Measurements from ENCODE around the gene TNFRSF1A.

DNA sequence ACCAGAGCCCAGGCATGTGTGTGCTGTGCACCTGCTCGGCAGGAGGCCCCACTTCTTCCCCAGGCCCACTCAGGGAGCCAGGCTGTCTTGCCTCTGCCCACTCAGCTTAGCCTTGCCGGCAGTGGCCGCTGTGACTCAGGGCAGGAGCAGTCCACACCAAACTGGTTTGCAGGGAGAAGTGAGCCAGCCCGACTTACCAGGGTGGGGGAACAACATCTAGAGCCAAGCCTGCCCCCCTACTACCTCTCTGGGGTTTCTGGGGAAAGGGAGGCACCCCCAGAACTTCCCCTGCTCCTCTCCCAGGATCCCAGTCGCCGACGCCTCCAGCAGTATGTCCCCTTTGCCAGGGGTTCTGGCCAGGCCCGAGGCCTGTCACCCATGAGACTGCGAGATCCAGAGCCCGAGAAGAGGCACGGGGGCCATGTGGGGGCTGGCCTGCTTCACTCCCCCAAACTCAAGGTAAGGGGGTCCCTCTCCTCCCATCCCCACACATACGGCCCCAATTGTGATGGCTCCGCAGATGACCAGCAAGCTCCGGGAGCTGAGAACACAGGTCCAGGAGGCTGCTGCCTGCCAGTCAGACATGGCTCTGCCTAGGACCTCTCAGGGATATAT is 28.4 kb downstream of the TNFRSF1A start:
- TF ChIP-seq POLR2A (IDR thresholded peaks at IDR 0.05) (no peak), CTCF (IDR thresholded peaks at IDR 0.05) (no peak)
